CD4-positive, CD25-positive, alpha-beta regulatory T cell (primary cell): ENCODE measurements around the gene SSR1. TPM values are rescaled to one million over a fixed set of nuclear protein-coding genes. Genes with fewer than 3 reads are reported as not detected.
"Not testable (repeated sequence)": the region's sequence is repeated elsewhere in the genome, so short reads cannot be mapped to it uniquely, and the experiment has no call there.

Experiments
- ATAC-seq, 2 donors: fragments of 150-1000 bp; cut with Tn5 transposase; one replicate each; pipeline ENCODE4 v1.10.0; 2021; ENCODE audit warnings: low read depth in 2 of 2, moderate number of reproducible peaks in 2 of 2, moderate library complexity in 1 of 2
- DNase-seq, 3 donors: peaks; one replicate each; pipeline versions ENCODE4 v3.0.0 to v3.0.0-alpha.2; 2012 to 2022; ENCODE audit warnings: mixed read lengths in 1 of 3
- H3K27ac ChIP-seq: one replicate; pipeline ENCODE4 v1.7.0; 2013; ENCODE audit warnings: mild to moderate bottlenecking, low read length; ENCODE audit not compliant: insufficient read depth, poor library complexity, severe bottlenecking
- H3K27me3 ChIP-seq: one replicate; pipeline ENCODE4 v1.7.0; 2013; ENCODE audit warnings: low read length; ENCODE audit not compliant: control insufficient read depth, insufficient read depth
- H3K36me3 ChIP-seq: one replicate; pipeline ENCODE4 v1.7.0; 2013; ENCODE audit warnings: mild to moderate bottlenecking, low read length, moderate library complexity; ENCODE audit not compliant: control insufficient read depth, insufficient read depth
- H3K4me1 ChIP-seq: 2 replicates; pipeline ENCODE4 v1.7.0; 2013; ENCODE audit warnings: mild to moderate bottlenecking, low read length; ENCODE audit not compliant: insufficient read depth, control insufficient read depth, poor library complexity, severe bottlenecking
- H3K4me3 ChIP-seq: one replicate; pipeline ENCODE4 v1.7.0; 2013; ENCODE audit warnings: low read depth, mild to moderate bottlenecking, low read length, moderate library complexity
- H3K9me3 ChIP-seq, 2 experiments: 1 replicate in 1 of 2; 2 replicates in 1 of 2; pipeline ENCODE4 v1.7.0; 2013; ENCODE audit warnings: low read length in 2 of 2, mild to moderate bottlenecking in 1 of 2, moderate library complexity in 1 of 2; ENCODE audit not compliant: control insufficient read depth in 2 of 2
- H3K27ac Mint-ChIP-seq, 3 donors: one replicate each; pipeline ENCODE4 v1.8.0; 2020 to 2022; ENCODE audit warnings: mild to moderate bottlenecking in 3 of 3, mixed read lengths in 3 of 3, moderate library complexity in 2 of 3
- H3K27me3 Mint-ChIP-seq: one replicate; pipeline ENCODE4 v1.8.0; 2022; ENCODE audit warnings: mild to moderate bottlenecking, mixed read lengths
- H3K36me3 Mint-ChIP-seq: one replicate; pipeline ENCODE4 v1.8.0; 2020; ENCODE audit warnings: mixed read lengths
- H3K4me1 Mint-ChIP-seq, 4 donors: one replicate each; pipeline ENCODE4 v1.8.0; 2020 to 2022; ENCODE audit warnings: mixed read lengths in 4 of 4, mild to moderate bottlenecking in 1 of 4
- H3K4me3 Mint-ChIP-seq, 4 donors: one replicate each; pipeline ENCODE4 v1.8.0; 2020 to 2022; ENCODE audit warnings: mild to moderate bottlenecking in 4 of 4, mixed read lengths in 4 of 4, moderate library complexity in 3 of 4
- H3K9me3 Mint-ChIP-seq, 7 donors: one replicate each; pipeline ENCODE4 v1.8.0; 2020 to 2022; ENCODE audit warnings: mixed read lengths in 7 of 7, mild to moderate bottlenecking in 3 of 7, moderate library complexity in 2 of 7
- polyA plus RNA-seq, 4 donors: library from polyadenylated mRNA; unstranded; fragments of 300-500 nt; fragmentation: Illumina TruSeq; gene quantifications; one replicate each; pipeline ENCODE4 v1.2.3, GENCODE V29; 2021
- total RNA-seq: library from RNA; stranded (reverse); gene quantifications from one replicate; pipeline ENCODE4 v1.2.3, GENCODE V29; 2022

Gene SSR1
- total and polyA plus RNA-seq, 5 donors from 2014 or later = 81.0 to 207 (median 164) TPM

- H3K4me3 ChIP-seq = no peak overlapping the region
- no peaks in the 10 kb centered on the region for H3K27me3 ChIP-seq
- DNase-seq = no peak
- no peak overlapping the region for H3K27ac ChIP-seq
- ATAC-seq = no peak
- H3K4me1 ChIP-seq = no peaks in the 10 kb centered on the region
- no peaks in the 10 kb centered on the region for H3K36me3 ChIP-seq
- H3K9me3 ChIP-seq = no peaks in the 10 kb centered on the region
- peaks cover 0 to 7% (median 0%) of the 10 kb centered on the region in 7 donors for H3K9me3 Mint-ChIP-seq
- peaks cover 8% of the 10 kb centered on the region for H3K27me3 Mint-ChIP-seq
- no peak overlapping the region for H3K27ac Mint-ChIP-seq
- H3K36me3 Mint-ChIP-seq = peaks cover 3% of the 10 kb centered on the region
- no peak overlapping the region for H3K4me3 Mint-ChIP-seq
- H3K4me1 Mint-ChIP-seq = no peaks in the 10 kb centered on the region
These were observed 42.4 kb downstream of the SSR1 start for GRCh38 chr6:7270320-7271204.

GRCh38 chr6:7269816-7270215 is 43.2 kb downstream of the SSR1 start:
- DNase-seq (no peak), ATAC-seq (no peak)
- Histone ChIP-seq H3K4me3 (no peak overlapping the region), H3K9me3 (no peaks in the 10 kb centered on the region), H3K36me3 (no peaks in the 10 kb centered on the region), H3K27ac (no peak overlapping the region), H3K27me3 (no peaks in the 10 kb centered on the region), H3K4me1 (no peaks in the 10 kb centered on the region)
- Mint-ChIP-seq H3K4me1 (no peaks in the 10 kb centered on the region), H3K4me3 (no peak overlapping the region), H3K27ac (no peak overlapping the region), H3K27me3 (peaks cover 8% of the 10 kb centered on the region), H3K9me3 (peaks cover 0 to 7% (median 0%) of the 10 kb centered on the region in 7 donors), H3K36me3 (peaks cover 3% of the 10 kb centered on the region)

- Histone ChIP-seq H3K36me3 (no peaks in the 10 kb centered on the region), H3K4me1 (no peaks in the 10 kb centered on the region), H3K4me3 (no peak overlapping the region), H3K27ac (no peak overlapping the region), H3K27me3 (no peaks in the 10 kb centered on the region), H3K9me3 (no peaks in the 10 kb centered on the region)
- Mint-ChIP-seq H3K27me3 (peaks cover 8% of the 10 kb centered on the region), H3K4me3 (no peak overlapping the region), H3K27ac (no peak overlapping the region), H3K36me3 (peaks cover 3% of the 10 kb centered on the region), H3K4me1 (no peaks in the 10 kb centered on the region), H3K9me3 (peaks cover 0 to 7% (median 0%) of the 10 kb centered on the region in 7 donors)
- no peak for ATAC-seq
- DNase-seq = no peak
These were observed 44.0 kb downstream of the SSR1 start for GRCh38 chr6:7268816-7269555.

- no peak for ATAC-seq
- H3K27ac Mint-ChIP-seq = no peak overlapping the region
- no peaks in the 10 kb centered on the region for H3K9me3 ChIP-seq
These were observed 44.6 kb downstream of the SSR1 start for GRCh38 chr6:7268362-7268761.

GRCh38 chr6:7267466-7268091 is 45.4 kb downstream of the SSR1 start:
- Mint-ChIP-seq H3K27me3 (peaks cover 8% of the 10 kb centered on the region), H3K36me3 (peaks cover 3% of the 10 kb centered on the region), H3K4me1 (no peaks in the 10 kb centered on the region), H3K27ac (no peak overlapping the region), H3K4me3 (peak overlapping the region in 1 of 4 donors; percentile 32), H3K9me3 (peaks cover 0 to 7% (median 0%) of the 10 kb centered on the region in 7 donors)
- H3K4me3 ChIP-seq = no peak overlapping the region
- no peak overlapping the region for H3K27ac ChIP-seq
- no peaks in the 10 kb centered on the region for H3K4me1 ChIP-seq
- no peak for ATAC-seq
- no peaks in the 10 kb centered on the region for H3K9me3 ChIP-seq
- H3K36me3 ChIP-seq = no peaks in the 10 kb centered on the region
- no peaks in the 10 kb centered on the region for H3K27me3 ChIP-seq
- DNase-seq = no peak

More at GRCh38 chr6:7268362-7268761, 44.6 kb downstream of the SSR1 start:
- Histone ChIP-seq H3K27ac (no peak overlapping the region), H3K4me3 (no peak overlapping the region), H3K27me3 (no peaks in the 10 kb centered on the region), H3K36me3 (no peaks in the 10 kb centered on the region), H3K4me1 (no peaks in the 10 kb centered on the region)
- no peak for DNase-seq
- Mint-ChIP-seq H3K27me3 (peaks cover 8% of the 10 kb centered on the region), H3K4me3 (no peak overlapping the region), H3K9me3 (peaks cover 0 to 7% (median 0%) of the 10 kb centered on the region in 7 donors), H3K4me1 (no peaks in the 10 kb centered on the region), H3K36me3 (peaks cover 3% of the 10 kb centered on the region)

GRCh38 chr6:7267071-7267465 is 45.9 kb downstream of the SSR1 start:
- Mint-ChIP-seq H3K27me3 (peaks cover 11% of the 10 kb centered on the region), H3K27ac (no peak overlapping the region), H3K9me3 (peaks cover 0 to 7% (median 0%) of the 10 kb centered on the region in 7 donors), H3K36me3 (peaks cover 3% of the 10 kb centered on the region), H3K4me3 (peak overlapping the region in 1 of 4 donors; percentile 32), H3K4me1 (peaks cover 0 to under 1% (median 0%) of the 10 kb centered on the region in 4 donors)
- Histone ChIP-seq H3K4me3 (no peak overlapping the region), H3K4me1 (no peaks in the 10 kb centered on the region), H3K36me3 (no peaks in the 10 kb centered on the region), H3K27me3 (no peaks in the 10 kb centered on the region), H3K9me3 (no peaks in the 10 kb centered on the region), H3K27ac (no peak overlapping the region)
- ATAC-seq (no peak), DNase-seq (no peak)

- not testable (repeated sequence) for DNase-seq, H3K9me3 ChIP-seq, ATAC-seq, H3K9me3 Mint-ChIP-seq, H3K4me3 ChIP-seq, H3K36me3 ChIP-seq, H3K27ac Mint-ChIP-seq, H3K27me3 ChIP-seq, H3K36me3 Mint-ChIP-seq, H3K27ac ChIP-seq
- peaks cover 22% of the 10 kb centered on the region for H3K27me3 Mint-ChIP-seq
- peaks cover 5 to 16% (median 8%) of the 10 kb centered on the region in 4 donors for H3K4me1 Mint-ChIP-seq
- peak overlapping the region in 1 of 4 donors; percentile 18 for H3K4me3 Mint-ChIP-seq
- H3K4me1 ChIP-seq = peaks cover 12% of the 10 kb centered on the region
These were observed 47.6 kb downstream of the SSR1 start for GRCh38 chr6:7265385-7265726.
